Measurements from ENCODE around the gene RABGEF1.

GRCh38 chr7:66725843-66726242, 14.7 kb upstream of the RABGEF1 start:
- TF ChIP-seq CTCF (IDR thresholded peaks at IDR 0.05; ENCODE audit: poor library complexity), result no peak
- TF ChIP-seq EZH2phosphoT487 (IDR thresholded peaks at IDR 0.05; ENCODE audit: low read depth, severe bottlenecking, unreplicated experiment), result no peak
- TF ChIP-seq EZH2 (IDR thresholded peaks at IDR 0.05; ENCODE audit: borderline replicate concordance), result no peak

Data from hepatocyte (in vitro differentiated cells).